SIG-M5 treated with dmso at 0.1 percent for 504 hours (cell line): ENCODE data around the gene ILF3.

Experiments used
- DNase-seq: peaks from one replicate; lab custom pipeline; 2025; ENCODE audit not compliant: unreplicated experiment; lab: John Stamatoyannopoulos, UW

Gene ILF3

GRCh38 chr19:10694706-10695307 lies 40.7 kb downstream of the ILF3 start:
- DNase-seq, result no peak

GRCh38 chr19:10695401-10696398 lies 41.6 kb downstream of the ILF3 start:
- DNase-seq, result peak; percentile 94

- peak; percentile 63 for DNase-seq
These were observed 45.6 kb downstream of the ILF3 start for GRCh38 chr19:10699650-10700335.

- DNase-seq, result peak; percentile 50
These were observed 47.9 kb downstream of the ILF3 start for GRCh38 chr19:10701955-10702525.

GRCh38 chr19:10706990-10707389 lies 52.8 kb downstream of the ILF3 start:
- DNase-seq, result no peak

- no peak for DNase-seq
These were observed 53.3 kb downstream of the ILF3 start for GRCh38 chr19:10707440-10707839.

- no peak for DNase-seq
These were observed 54.1 kb downstream of the ILF3 start for GRCh38 chr19:10708291-10708690.

GRCh38 chr19:10712045-10712444 lies 57.9 kb downstream of the ILF3 start:
- DNase-seq, result no peak

GRCh38 chr19:10712754-10713153 lies 58.6 kb downstream of the ILF3 start:
- DNase-seq, result no peak

- no peak for DNase-seq
These were observed 59.2 kb downstream of the ILF3 start for GRCh38 chr19:10713317-10713716.

GRCh38 chr19:10717054-10717355 lies 62.9 kb downstream of the ILF3 start:
- DNase-seq, result no peak

- DNase-seq, result peak; percentile 100
These were observed 63.4 kb downstream of the ILF3 start, which contains the start of gene DNM2 for GRCh38 chr19:10717356-10718204. Gene DNM2 (plus strand): TSS chr19:10718079. CDS start chr19:10718243, 164 bp downstream.

GRCh38 chr19:10718205-10719196 lies 64.4 kb downstream of the ILF3 start:
- DNase-seq, result no peak

- peak; percentile 20 for DNase-seq
These were observed 65.4 kb downstream of the ILF3 start for GRCh38 chr19:10719466-10719961.

GRCh38 chr19:10720607-10721125 lies 66.5 kb downstream of the ILF3 start:
- no peak for DNase-seq

GRCh38 chr19:10723591-10723990 lies 69.4 kb downstream of the ILF3 start:
- DNase-seq, result no peak

GRCh38 chr19:10724573-10725071 lies 70.5 kb downstream of the ILF3 start:
- no peak for DNase-seq

GRCh38 chr19:10725415-10725814 lies 71.3 kb downstream of the ILF3 start:
- DNase-seq, result no peak

- DNase-seq, result no peak
These were observed 72.1 kb downstream of the ILF3 start for GRCh38 chr19:10726268-10726667.
